ENCODE measurements around the gene ASB10. TPM values are rescaled to one million over a fixed set of nuclear protein-coding genes. Genes with fewer than 3 reads are reported as not detected.

The ASB10 gene
- total RNA-seq, 1 experiment from 2014 or later, result not detected

DNA sequence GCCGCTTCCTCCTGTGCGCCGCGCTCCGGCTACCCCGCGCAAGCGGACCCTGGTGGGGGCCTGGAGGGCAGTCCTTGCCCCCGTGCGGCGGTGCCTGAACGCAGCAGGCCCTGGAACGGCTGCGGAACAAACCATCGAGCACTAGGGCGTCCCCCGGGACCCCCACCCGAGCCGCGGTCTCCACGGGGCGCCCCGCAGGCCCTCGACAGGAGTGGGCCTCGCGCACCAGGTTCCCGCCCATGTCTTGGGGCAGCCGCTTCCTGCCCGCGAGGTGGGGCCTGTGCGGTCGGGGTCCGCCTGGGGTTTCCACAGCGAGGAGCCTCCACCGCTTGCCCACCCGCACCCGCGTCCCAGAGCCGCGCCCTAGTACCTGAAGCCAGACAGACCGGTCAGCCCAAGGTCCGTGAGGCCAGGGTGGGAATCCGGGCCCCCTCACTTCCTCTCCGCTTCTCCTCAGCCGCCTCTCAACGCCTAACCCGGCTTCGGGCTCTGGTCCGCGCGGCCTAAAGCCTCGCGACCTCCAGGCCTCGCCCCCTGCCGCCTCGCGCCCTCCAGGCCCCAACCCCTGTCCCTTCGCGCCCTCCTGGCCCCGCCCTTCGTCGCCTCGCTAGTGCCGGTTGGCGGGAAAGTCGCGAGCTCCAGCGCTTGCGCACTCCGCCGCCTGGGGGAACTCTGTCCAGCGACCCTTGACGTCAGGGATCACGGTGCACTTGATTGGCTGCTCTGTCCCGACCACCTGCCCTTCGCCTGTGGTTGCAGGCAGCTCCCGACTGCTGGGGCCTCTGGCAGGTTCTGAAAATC, 12.6 kb downstream of the ASB10 start:
- DNase-seq (ENCODE audit: low read depth), result no peak
- in situ Hi-C loops (cut with HindIII; ENCODE audit: low pct_unique_long_range_greater_than_20kb, low sequenced_read_pairs), result no loop called here

DNA sequence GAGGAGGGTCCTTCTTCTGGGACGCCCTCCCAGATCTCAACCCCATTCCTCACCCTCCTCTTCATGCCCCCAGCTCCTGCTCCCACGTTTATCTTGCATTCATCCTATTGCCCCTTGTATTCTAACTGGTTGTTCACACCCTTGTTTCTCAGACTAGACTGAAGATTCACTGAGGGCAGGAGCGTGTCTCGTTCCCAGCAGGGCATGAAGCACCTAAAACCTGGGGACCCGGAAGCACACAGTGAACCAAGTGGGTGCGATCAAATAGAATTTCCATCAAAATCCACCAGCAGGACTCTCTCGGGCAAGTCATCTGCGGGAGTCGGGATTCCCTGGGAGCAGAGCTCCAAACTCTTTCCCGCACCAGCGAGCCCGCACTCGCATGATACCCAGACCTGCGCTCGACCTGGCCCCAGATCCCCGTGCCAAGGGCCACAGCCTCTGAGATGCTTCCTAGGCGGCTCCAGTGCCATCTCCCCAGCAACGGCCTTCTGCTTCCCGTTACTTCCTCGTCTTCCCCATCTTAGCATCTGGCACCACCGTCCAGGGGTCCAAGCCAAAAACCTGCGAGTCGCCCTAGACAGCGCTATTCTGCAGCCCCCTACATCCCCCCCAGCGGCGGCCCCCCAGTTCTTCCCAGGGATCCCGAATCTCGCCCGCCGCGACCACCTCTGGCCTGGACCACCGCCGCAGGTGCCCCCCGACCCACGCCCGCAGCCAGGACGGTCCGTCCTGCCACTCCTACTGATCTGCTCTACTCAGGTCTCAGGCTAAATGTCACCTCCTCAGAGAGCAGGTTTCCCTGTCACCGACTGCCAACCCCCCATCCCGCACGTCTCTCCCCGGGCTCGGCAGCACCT, 13.4 kb downstream of the ASB10 start:
- in situ Hi-C loops (cut with HindIII; ENCODE audit: low pct_unique_long_range_greater_than_20kb, low sequenced_read_pairs), result no loop called here
- DNase-seq (ENCODE audit: low read depth), result no peak

DNA sequence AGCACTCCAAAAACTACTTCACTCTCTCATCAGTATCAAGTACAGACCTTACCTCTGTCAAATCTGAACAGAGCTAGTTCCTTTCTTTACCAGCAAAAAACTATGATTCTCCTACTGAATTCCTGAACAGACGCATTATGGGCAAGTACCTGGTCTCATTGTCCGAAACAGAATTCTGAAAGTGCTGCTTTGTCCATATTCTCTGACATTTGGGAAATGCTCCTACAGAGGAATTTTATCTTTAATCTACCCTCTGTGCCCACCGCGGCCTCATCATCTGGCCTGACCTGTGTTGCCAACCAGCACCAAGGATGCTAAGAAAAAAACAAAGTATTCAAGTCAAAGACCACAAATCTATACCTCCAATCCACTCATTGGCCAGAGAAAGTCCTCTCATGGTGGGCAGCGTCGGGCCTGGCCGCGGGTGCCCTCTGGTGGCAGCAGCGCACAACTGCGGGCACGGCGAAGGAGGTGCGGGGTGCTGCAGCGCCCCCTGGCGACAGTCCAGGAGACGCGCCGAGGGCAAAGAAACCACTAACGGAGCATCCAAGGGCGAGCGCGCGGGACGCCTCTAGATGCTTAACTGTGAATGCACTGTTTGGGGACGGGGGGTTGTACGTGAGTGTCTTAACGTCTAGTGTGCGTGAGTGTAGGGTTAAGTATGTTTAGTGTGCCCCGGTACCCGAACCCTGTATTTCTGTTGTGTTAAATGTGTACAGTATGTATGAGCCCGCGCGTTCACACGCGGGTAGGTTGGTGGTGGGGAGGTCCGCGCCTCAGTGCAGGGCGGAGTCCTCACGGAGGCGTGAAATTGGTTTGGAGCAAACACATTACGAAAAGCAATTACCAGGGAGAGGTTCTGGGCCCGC, 14.5 kb downstream of the ASB10 start:
- in situ Hi-C loops (cut with HindIII; ENCODE audit: low pct_unique_long_range_greater_than_20kb, low sequenced_read_pairs), result no loop called here

DNA sequence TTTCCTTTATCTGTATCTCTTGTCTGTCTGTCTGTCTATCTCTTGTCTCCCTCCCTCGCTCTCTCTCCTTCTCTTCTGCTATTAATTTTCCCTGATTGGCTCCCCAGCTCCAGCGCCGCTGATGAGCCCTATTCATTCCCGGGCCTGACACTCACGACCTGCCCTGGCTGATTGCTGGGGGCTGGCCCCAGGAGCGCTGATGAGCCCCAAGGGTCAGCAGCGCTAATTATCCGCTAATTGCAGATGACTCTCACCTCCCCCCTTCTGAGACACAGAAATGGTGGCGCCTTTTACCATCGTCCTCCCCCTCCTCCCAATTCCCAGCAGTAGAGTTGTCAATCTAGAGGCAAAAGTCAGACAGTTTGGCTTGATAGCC, 18.3 kb downstream of the ASB10 start:
- in situ Hi-C loops (cut with HindIII; ENCODE audit: low pct_unique_long_range_greater_than_20kb, low sequenced_read_pairs), result no loop called here
- DNase-seq (ENCODE audit: low read depth), result no peak

More for the DNA sequence above, 14.5 kb downstream of the ASB10 start:
- DNase-seq (ENCODE audit: low read depth), result peak; percentile 61

DNA sequence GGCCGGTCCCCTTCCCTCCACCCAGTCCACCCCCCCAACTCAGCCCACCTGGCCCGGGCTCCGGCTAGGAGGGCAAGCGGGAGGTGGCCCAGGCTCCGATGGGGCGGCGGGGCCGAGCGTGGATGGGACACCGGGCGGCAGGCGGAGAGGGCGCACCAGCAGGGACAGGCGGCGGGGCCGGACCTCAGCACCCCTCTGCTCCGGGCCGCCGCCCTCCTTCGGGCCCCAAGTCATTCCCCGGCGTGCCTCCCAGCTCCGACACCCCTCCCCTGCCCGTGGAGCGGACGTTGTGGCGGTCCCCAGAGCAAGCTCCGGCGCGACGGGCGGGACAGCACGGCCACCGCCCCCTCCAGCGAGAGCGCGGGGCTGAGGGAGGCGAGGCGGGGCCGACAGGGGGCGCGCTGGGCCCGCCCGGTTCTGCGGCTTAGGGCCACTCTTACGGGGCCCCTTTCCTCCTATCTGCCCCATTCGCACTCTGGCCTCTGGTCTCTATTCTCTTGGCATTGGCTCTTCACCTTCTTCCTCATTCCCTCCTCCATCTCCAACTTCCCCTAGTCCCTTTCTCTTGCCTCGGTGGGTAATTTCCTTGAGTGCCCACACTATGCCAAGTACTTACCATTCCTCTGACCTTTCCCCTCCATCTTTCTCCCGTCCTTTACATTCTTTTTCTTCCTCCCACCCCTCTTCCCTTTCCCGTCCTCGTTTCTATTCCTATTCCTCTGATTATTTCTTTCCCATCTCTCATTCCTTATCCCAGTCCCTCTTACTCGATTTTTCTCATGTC, 18.9 kb downstream of the ASB10 start:
- peak; percentile 51 for DNase-seq (ENCODE audit: low read depth)
- in situ Hi-C loops (cut with HindIII; ENCODE audit: low pct_unique_long_range_greater_than_20kb, low sequenced_read_pairs), result no loop called here

DNA sequence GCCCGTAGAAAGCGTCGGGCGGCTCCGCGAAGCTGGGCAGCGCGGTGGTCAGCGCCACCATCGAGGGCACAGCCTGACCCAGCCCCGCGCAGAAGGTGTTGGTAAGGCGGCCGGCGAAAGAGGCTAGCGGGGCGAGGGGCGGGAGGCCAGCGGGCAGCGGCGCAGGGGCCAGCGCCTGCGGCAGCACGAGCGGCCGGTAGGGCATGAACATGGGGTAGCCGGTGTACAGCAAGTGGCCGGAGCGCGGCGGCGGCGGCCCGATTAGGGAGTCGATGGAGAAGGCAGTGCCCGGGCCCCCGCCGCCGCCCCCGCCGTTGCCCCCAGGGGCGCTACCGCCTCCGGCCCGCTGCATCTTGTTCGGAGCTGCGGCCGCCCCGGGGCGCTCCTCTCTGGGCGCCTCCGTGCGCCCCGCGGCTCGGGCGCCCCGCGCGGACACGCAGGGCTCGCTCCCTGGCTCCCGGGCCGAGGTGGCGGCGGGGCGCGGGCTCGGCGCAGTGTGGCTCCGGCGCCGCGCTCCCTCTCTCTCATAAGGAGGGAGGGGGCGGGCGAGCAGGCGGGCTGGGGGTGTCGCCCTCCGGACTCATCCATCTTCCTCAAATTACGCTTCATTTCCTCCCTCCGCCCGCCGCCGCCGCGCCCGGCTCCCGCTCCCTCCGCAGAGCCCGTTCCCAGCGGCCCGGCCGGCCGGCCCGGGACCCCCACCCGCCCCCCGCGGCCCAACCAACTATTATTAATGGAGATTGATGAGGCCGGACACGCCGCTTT, 19.7 kb downstream of the ASB10 start, which contains the start of gene GBX1:
GBX1 (minus strand) TSS at position 498 of the 765 bp plus-strand sequence; CDS start at position 352, 146 bp downstream.
- in situ Hi-C loops (cut with HindIII; ENCODE audit: low pct_unique_long_range_greater_than_20kb, low sequenced_read_pairs), result no loop called here
- peak; percentile 49 for DNase-seq (ENCODE audit: low read depth)

DNA sequence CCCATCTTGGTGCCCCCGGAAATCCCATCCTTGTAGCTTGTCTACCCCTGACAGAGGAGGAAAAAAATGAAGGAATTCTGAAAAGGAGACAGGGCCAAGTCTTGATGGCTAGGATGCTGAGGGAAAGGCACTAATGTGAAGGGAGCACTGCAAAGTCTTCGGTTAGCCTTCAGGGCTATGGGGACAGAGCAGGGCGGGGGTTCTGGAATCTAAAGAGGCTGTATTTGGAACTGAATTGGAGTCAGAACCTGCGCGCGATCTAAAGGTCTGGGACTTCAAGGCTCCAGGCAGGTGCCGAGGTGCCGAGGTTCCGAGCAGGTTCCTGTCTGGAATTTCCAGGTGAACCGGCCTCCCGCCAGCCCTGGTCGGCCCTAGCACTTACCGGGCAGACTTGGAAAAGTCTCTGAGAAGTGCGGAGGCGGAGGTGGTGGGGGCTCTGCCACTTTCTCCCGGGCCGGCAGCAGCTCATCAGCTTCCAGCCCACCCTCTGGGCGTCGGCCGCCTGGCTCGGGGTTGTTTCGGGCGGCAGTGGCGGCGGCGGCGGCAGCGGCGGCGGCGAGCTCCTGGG, 20.3 kb downstream of the ASB10 start:
- in situ Hi-C loops (cut with HindIII; ENCODE audit: low pct_unique_long_range_greater_than_20kb, low sequenced_read_pairs), result no loop called here
- no peak for DNase-seq (ENCODE audit: low read depth)

DNA sequence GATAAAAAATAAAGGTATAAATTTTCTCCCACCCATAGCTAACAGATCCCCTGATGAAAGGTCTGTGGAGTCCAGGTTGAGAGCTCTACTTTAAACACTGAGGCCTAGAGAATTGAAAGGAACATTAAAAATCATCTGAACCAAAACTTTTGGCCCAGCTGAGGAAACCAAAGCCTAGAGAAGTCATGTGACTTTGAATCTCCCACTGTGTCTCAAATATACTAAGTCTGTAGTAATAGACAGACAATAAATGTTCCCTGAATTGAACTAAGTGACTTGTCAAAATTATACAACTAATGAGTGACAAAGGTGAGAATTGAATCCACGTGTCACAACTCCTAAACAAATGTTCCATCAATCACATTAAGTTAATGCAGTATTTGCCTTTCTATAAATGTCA, 25.3 kb downstream of the ASB10 start:
- in situ Hi-C loops (cut with HindIII; ENCODE audit: low pct_unique_long_range_greater_than_20kb, low sequenced_read_pairs), result no loop called here
- no peak for DNase-seq (ENCODE audit: low read depth)

DNA sequence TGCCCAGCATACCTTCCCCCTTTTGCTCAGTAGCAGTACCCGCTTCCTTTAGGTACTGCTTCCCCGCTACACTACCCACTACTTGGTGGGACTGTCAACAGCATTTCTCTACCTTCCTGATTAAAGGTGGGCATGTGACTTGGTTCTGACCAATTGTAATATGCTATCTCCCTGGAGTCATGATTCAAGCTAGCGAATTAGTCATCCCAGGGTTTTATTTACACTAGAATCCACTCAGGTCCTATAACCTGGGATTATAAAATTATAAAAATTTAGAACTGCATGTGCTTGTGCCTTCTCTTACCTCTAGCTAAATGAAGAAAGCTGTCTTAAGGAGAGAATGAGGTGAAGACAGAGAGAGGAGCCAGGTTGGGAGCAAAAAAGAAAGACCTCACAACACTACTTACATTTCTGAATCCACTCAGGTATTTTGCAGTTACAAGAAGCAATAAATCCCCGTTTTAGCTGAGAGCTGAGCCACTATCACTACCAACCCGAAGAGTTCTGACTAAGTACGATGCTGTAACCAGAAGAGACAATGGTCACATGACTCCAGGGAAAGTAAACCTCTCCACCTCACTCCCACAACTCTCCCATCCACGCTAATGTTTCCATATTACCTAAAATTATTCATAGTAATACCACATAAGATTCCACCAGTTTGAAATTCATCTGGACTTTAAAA, 29.3 kb downstream of the ASB10 start:
- in situ Hi-C loops (cut with HindIII; ENCODE audit: low pct_unique_long_range_greater_than_20kb, low sequenced_read_pairs), result no loop called here
- peak; percentile 14 for DNase-seq (ENCODE audit: low read depth)

DNA sequence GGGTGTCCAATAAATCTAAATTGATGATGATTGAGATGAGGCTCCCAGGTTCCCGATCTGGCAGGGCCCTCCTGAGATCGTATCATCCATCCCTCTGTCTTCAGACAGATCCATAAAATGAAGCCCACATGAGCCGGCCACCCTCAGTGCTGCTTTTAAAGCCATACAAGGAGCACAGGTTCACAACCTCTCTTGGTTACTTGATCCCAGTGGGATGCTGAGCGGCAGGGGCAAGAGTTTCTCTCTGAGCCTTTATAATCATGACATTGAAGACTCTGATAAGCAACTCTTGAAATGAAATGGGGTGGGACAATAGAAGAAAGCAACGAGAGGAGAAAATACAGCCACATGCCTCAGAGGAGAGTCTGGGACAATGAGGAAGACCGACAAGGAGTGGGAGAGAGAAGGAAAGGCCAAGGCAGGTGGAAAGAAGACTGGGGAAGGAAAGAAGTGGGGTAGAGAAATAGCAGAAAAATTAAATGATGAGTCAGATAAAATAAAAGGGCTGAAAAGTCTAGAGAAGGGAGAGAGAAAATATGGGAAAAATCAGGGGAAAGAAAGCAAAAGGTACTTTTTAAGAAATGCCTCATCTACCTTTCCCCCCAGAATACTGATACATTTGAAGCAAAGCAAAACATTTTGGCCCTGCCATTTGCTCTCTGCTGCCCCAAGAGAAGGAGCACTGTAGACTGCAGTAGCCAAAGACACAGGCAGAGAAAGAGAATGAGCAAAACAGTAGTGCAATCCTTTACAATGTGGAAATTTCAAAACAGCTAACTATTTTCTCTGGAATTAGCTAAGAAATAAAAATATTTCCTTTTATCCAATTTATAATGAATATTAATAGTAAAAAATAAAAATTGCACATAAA, 34.2 kb downstream of the ASB10 start:
- in situ Hi-C loops (cut with HindIII; ENCODE audit: low pct_unique_long_range_greater_than_20kb, low sequenced_read_pairs), result no loop called here
- DNase-seq (ENCODE audit: low read depth), result no peak

DNA sequence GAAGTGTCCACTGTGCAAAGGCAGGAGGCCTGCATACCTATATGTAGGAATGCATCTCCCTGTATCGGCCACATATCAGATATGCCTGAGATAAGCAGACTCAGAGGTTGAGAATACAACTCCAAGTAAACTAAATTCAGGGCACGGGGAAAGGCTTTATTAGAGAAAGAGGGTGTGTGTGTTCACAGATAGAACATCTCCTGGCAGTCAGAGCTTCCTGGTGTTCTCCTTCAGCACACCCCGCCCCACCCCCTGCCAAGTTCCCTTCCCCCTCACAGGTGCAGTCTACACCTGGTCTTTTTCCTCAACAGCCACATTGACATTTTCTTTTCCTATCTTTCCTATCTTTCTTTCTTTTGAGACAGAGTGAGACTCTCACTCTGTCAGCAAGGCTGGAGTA, 36.7 kb downstream of the ASB10 start:
- in situ Hi-C loops (cut with HindIII; ENCODE audit: low pct_unique_long_range_greater_than_20kb, low sequenced_read_pairs), result no loop called here

DNA sequence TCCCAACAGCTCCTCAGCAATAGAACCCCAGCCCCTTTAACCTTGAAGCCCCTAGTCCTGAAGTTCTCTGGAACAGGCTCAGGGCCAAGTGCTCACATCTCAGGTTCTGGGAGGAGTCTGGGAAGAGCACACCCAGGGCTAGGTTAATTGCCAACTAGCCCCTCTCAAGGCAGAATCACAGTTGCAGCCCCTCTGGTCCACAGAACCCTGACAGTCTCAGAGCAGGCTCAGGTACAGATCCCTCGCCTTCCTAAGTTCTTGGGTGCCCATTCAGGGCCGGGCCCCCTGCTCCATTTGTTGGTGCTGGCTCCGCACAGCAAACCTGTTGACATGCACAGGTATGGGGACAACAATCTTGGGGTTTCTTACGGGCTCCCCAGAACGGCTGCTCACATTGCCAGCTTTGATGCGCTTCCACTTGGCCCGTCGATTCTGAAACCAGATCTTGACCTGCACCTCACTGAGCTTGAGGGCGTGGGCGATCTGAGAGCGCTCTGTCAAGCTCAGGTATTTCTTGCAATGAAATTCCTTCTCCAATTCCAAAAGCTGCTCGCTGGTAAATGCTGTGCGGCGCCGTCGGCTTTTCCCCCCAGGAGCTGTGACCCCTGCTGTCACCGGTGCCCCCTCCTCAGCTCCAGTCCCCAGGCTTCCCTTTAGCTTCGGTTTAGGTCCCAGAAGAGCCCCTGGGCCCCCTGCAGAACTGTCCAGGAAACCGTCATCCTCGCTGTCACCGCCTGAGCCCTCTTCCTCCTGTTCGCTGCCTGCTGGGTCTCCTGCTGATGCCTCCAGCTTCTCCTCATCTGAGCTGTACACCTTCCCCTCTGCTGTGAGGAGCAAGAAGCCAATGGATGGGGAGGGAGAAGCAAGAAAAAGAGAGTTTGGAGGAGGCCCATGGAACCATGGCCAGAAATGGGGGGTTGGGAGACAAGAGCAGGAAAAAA, 38.5 kb downstream of the ASB10 start:
- no peak for DNase-seq (ENCODE audit: low read depth)
- in situ Hi-C loops (cut with HindIII; ENCODE audit: low pct_unique_long_range_greater_than_20kb, low sequenced_read_pairs), result no loop called here

More for the DNA sequence above, 36.7 kb downstream of the ASB10 start:
- DNase-seq (ENCODE audit: low read depth), result no peak

DNA sequence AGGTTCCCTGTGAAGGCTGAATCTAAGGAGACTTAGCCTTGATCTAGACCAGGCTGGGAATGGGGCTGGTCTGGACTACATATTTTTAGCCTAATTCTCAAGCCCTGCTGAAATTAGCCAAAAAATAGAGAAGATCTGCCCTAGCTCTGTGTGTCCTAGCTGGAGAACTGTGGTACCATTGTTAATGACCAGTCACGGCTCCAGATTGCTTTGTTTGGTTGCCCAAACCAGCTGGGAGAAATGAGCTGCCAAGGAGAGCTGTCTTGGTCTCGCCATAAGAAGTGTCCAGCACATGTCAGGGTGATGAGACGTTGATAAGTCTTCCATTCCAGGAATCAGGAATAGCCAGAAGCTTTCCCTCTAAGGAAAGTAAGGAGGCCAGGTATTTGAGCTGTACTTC, 40.3 kb downstream of the ASB10 start:
- in situ Hi-C loops (cut with HindIII; ENCODE audit: low pct_unique_long_range_greater_than_20kb, low sequenced_read_pairs), result no loop called here
- no peak for DNase-seq (ENCODE audit: low read depth)

DNA sequence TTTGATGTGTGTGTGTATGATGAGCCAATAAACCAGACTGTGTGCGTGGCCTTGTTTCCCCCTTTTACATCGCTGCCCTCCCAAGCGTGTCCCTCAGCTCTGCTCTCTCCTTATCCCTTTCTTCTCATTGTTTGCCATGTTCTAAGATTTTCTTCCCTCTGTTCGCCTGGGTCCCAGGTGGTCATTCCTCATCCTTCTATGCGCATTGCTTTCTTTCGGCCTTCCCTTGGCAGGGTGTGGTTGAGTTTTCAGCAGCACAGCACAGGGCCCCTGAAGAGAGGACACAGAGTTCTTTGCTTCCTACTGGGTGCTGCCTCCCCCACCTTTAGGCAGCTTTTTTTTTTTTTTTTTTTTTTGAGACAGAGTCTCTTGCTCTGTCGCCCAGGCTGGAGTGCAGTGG, 42.7 kb downstream of the ASB10 start:
- no peak for DNase-seq (ENCODE audit: low read depth)
- in situ Hi-C loops (cut with HindIII; ENCODE audit: low pct_unique_long_range_greater_than_20kb, low sequenced_read_pairs), result no loop called here

Data from Caki2 (cell line).